ENCODE data around the gene ZNF710. TPM values are rescaled to one million over a fixed set of nuclear protein-coding genes. Genes with fewer than 3 reads are reported as not detected.

The ZNF710 gene
- total and polyA plus RNA-seq, 2 experiments from 2014 or later: 15.9 to 18.2 TPM

DNA sequence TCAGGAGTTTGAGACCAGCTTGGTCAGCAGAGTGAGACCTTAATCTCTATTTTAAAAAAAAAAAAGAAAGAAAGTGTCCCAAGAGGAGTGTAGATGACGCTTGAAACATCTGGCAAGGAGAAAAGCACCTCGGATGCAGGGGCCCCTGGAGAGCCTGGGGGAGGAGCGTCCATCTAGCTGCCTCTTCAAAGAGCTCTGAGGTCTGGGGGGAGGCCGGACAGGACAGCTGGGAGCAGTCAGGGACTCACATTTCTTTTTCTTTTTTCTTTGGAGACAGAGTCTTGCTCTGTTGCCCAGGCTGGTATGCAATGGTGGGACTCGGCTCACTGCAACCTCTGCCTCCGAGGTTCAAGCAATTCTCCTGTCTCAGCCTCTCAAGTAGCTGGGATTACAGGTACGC is 104.4 kb downstream of the ZNF710 start (continued):
- TF ChIP-seq, protein P1, sequence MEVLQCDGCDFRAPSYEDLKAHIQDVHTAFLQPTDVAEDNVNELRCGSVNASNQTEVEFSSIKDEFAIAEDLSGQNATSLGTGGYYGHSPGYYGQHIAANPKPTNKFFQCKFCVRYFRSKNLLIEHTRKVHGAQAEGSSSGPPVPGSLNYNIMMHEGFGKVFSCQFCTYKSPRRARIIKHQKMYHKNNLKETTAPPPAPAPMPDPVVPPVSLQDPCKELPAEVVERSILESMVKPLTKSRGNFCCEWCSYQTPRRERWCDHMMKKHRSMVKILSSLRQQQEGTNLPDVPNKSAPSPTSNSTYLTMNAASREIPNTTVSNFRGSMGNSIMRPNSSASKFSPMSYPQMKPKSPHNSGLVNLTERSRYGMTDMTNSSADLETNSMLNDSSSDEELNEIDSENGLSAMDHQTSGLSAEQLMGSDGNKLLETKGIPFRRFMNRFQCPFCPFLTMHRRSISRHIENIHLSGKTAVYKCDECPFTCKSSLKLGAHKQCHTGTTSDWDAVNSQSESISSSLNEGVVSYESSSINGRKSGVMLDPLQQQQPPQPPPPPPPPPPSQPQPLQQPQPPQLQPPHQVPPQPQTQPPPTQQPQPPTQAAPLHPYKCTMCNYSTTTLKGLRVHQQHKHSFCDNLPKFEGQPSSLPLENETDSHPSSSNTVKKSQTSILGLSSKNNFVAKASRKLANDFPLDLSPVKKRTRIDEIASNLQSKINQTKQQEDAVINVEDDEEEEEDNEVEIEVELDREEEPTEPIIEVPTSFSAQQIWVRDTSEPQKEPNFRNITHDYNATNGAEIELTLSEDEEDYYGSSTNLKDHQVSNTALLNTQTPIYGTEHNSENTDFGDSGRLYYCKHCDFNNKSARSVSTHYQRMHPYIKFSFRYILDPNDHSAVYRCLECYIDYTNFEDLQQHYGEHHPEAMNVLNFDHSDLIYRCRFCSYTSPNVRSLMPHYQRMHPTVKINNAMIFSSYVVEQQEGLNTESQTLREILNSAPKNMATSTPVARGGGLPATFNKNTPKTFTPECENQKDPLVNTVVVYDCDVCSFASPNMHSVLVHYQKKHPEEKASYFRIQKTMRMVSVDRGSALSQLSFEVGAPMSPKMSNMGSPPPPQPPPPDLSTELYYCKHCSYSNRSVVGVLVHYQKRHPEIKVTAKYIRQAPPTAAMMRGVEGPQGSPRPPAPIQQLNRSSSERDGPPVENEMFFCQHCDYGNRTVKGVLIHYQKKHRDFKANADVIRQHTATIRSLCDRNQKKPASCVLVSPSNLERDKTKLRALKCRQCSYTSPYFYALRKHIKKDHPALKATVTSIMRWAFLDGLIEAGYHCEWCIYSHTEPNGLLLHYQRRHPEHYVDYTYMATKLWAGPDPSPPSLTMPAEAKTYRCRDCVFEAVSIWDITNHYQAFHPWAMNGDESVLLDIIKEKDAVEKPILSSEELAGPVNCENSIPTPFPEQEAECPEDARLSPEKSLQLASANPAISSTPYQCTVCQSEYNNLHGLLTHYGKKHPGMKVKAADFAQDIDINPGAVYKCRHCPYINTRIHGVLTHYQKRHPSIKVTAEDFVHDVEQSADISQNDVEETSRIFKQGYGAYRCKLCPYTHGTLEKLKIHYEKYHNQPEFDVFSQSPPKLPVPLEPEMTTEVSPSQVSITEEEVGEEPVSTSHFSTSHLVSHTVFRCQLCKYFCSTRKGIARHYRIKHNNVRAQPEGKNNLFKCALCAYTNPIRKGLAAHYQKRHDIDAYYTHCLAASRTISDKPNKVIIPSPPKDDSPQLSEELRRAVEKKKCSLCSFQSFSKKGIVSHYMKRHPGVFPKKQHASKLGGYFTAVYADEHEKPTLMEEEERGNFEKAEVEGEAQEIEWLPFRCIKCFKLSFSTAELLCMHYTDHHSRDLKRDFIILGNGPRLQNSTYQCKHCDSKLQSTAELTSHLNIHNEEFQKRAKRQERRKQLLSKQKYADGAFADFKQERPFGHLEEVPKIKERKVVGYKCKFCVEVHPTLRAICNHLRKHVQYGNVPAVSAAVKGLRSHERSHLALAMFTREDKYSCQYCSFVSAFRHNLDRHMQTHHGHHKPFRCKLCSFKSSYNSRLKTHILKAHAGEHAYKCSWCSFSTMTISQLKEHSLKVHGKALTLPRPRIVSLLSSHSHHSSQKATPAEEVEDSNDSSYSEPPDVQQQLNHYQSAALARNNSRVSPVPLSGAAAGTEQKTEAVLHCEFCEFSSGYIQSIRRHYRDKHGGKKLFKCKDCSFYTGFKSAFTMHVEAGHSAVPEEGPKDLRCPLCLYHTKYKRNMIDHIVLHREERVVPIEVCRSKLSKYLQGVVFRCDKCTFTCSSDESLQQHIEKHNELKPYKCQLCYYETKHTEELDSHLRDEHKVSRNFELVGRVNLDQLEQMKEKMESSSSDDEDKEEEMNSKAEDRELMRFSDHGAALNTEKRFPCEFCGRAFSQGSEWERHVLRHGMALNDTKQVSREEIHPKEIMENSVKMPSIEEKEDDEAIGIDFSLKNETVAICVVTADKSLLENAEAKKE (CRISPR knock-in tag; IDR thresholded peaks at IDR 0.05): no peak
- TF ChIP-seq STAT1 (IDR thresholded peaks at IDR 0.05; ENCODE audit: unreplicated experiment) (no peak), JUNB (IDR thresholded peaks at IDR 0.05; ENCODE audit: unreplicated experiment) (no peak)

DNA sequence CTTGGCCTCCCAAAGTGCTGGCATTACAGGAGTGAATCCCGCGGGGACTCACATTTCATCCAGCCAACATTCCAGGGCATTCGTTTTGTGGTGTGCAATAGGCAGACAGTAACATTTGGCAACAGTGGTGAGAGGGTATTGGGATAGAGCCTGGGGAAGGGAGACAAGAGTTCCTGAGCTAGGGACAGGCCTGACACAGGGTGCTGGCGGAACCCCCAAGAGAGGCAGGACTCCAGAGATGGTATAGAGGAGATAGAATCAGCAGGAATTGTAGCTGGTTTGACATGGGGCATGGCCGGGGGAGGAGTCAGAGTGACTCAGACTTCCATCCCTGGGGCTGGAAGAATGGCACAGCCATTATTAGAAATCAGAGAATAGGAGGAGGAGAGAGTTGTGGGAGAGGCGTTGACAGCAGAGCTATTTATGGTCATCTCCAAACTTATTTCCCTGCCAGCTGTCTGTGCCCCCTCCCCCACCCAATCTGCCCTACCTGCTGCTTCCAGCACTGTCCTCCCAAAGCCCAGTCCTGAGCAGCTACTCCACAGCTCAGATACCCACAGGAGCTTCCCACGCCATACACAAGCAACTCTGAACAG is 105.5 kb downstream of the ZNF710 start:
- peaks cover 5% of the 10 kb centered on the region for H3F3A ChIP-seq (replicated peaks; ENCODE audit: low read depth)
- Mint-ChIP-seq H3K36me3 (ENCODE audit: low read depth) (no peaks in the 10 kb centered on the region), H3K27me3 (ENCODE audit: insufficient read depth, low read depth, poor library complexity) (peaks cover 23% of the 10 kb centered on the region), H3K4me3 (no peak overlapping the region), H3K4me1 (peaks cover 12% of the 10 kb centered on the region), H3K9me3 (no peaks in the 10 kb centered on the region), H3K27ac (peak overlapping the region; percentile 39)
- no peak for DNase-seq (ENCODE audit: low spot score)
- H4K20me1 ChIP-seq (replicated peaks; ENCODE audit: insufficient read depth): no peaks in the 10 kb centered on the region
- H3K9me2 ChIP-seq (ENCODE audit: insufficient read depth): no peaks in the 10 kb centered on the region
- H3K4me1 ChIP-seq (ENCODE audit: insufficient read depth): peaks cover 3% of the 10 kb centered on the region
- H3K4me2 ChIP-seq: no peak overlapping the region
- H3K27me3 ChIP-seq (ENCODE audit: insufficient read depth): peaks cover 27% of the 10 kb centered on the region
- H3K79me2 ChIP-seq (replicated peaks; ENCODE audit: insufficient read depth): no peaks in the 10 kb centered on the region
- no peak for TF ChIP-seq JUNB (IDR thresholded peaks at IDR 0.05; ENCODE audit: unreplicated experiment)
- TF ChIP-seq CREB1 (CRISPR knock-in tag; IDR thresholded peaks at IDR 0.05; ENCODE audit: low read depth): no peak
- no peak for TF ChIP-seq STAT1 (IDR thresholded peaks at IDR 0.05; ENCODE audit: unreplicated experiment)
- no peak for TF ChIP-seq ZNF114 (CRISPR knock-in tag; IDR thresholded peaks at IDR 0.05)
- no peak for TF ChIP-seq EZH2 (IDR thresholded peaks at IDR 0.05; ENCODE audit: low read depth, unreplicated experiment)
- TF ChIP-seq, protein P1 (CRISPR knock-in tag; IDR thresholded peaks at IDR 0.05): no peak
- H2AFZ ChIP-seq: no peak overlapping the region
- ATAC-seq: no peak
- no peak overlapping the region for H3K27ac ChIP-seq (ENCODE audit: low read depth)
- H3K36me3 ChIP-seq (ENCODE audit: insufficient read depth): no peaks in the 10 kb centered on the region
- no peak overlapping the region for H3K4me3 ChIP-seq
